Liver (tissue), 9 donors: ENCODE results near the gene SPEG. TPM values are rescaled to one million over a fixed set of nuclear protein-coding genes. Genes with fewer than 3 reads are reported as not detected.

Experiments used
- DNase-seq: peaks from one replicate; pipeline ENCODE4 v3.0.0-alpha.2; 2017; ENCODE audit warnings: low spot score
- H3K27ac ChIP-seq, 2 donors: one replicate each; pipeline ENCODE4 v1.7.0; 2013; ENCODE audit warnings: inconsistent platforms in 2 of 2, low read length in 2 of 2, control low read depth in 1 of 2, low read depth in 1 of 2, mild to moderate bottlenecking in 1 of 2
- H3K27me3 ChIP-seq, 4 donors: one replicate each; pipeline versions ENCODE4 v1.6.1 to v1.7.0; 2013; ENCODE audit warnings: low read length in 3 of 4, inconsistent platforms in 1 of 4, mild to moderate bottlenecking in 1 of 4, moderate library complexity in 1 of 4; ENCODE audit not compliant: control insufficient read depth in 4 of 4, insufficient read depth in 4 of 4
- H3K36me3 ChIP-seq, 4 donors: one replicate each; pipeline versions ENCODE4 v1.6.1 to v1.7.0; 2013; ENCODE audit warnings: low read length in 3 of 4, mild to moderate bottlenecking in 3 of 4, low read depth in 1 of 4, moderate library complexity in 1 of 4; ENCODE audit not compliant: control insufficient read depth in 4 of 4, insufficient read depth in 3 of 4
- H3K4me1 ChIP-seq, 4 donors: one replicate each; pipeline versions ENCODE4 v1.6.1 to v1.7.0; 2013; ENCODE audit warnings: low read length in 3 of 4, mild to moderate bottlenecking in 3 of 4, moderate library complexity in 1 of 4; ENCODE audit not compliant: control insufficient read depth in 4 of 4, insufficient read depth in 4 of 4
- H3K4me3 ChIP-seq, 3 donors: one replicate each; pipeline versions ENCODE4 v1.6.1 to v1.7.0; 2013; ENCODE audit warnings: low read length in 3 of 3, control low read depth in 1 of 3, low read depth in 1 of 3, mild to moderate bottlenecking in 1 of 3
- H3K9ac ChIP-seq, 2 donors: one replicate each; pipeline ENCODE4 v1.7.0; 2013; ENCODE audit warnings: low read length in 2 of 2, mild to moderate bottlenecking in 2 of 2, moderate library complexity in 2 of 2, control low read depth in 1 of 2, low read depth in 1 of 2
- H3K9me3 ChIP-seq, 4 donors: one replicate each; pipeline versions ENCODE4 v1.6.1 to v1.7.0; 2013; ENCODE audit warnings: low read length in 3 of 4; ENCODE audit not compliant: control insufficient read depth in 4 of 4
- EGR1 ChIP-seq, 2 donors: IDR thresholded peaks; 2 replicates each; pipeline ENCODE4 v1.6.1; 2016 to 2018; ENCODE audit warnings: antibody characterized with exemption in 2 of 2, low read depth in 2 of 2
- FOXA1 ChIP-seq: IDR thresholded peaks from 2 replicates; pipeline ENCODE4 v1.6.1; 2016; ENCODE audit warnings: antibody characterized with exemption
- GABPA ChIP-seq, 2 donors: IDR thresholded peaks in 1 of 2; conservative IDR thresholded peaks in 1 of 2; 2 replicates each; pipeline ENCODE4 v1.6.1; 2016; ENCODE audit warnings: antibody characterized with exemption in 2 of 2, mild to moderate bottlenecking in 1 of 2, moderate library complexity in 1 of 2
- JUND ChIP-seq, 2 donors: IDR thresholded peaks; 2 replicates each; pipeline ENCODE4 v1.6.1; 2016; ENCODE audit warnings: antibody characterized with exemption in 2 of 2
- NR2F2 ChIP-seq: IDR thresholded peaks from 2 replicates; pipeline ENCODE4 v1.6.1; 2016; ENCODE audit warnings: antibody characterized with exemption
- RAD21 ChIP-seq, 2 donors: IDR thresholded peaks; 2 replicates each; pipeline ENCODE4 v1.6.1; 2016; ENCODE audit warnings: antibody characterized with exemption in 2 of 2, mild to moderate bottlenecking in 2 of 2
- RXRA ChIP-seq, 2 donors: IDR thresholded peaks; 2 replicates each; pipeline ENCODE4 v1.6.1; 2017 to 2018; ENCODE audit warnings: antibody characterized with exemption in 2 of 2, mild to moderate bottlenecking in 1 of 2
- SP1 ChIP-seq: IDR thresholded peaks from 2 replicates; pipeline ENCODE4 v1.6.1; 2018; ENCODE audit warnings: antibody characterized with exemption, mild to moderate bottlenecking
- TAF1 ChIP-seq: conservative IDR thresholded peaks from 2 replicates; pipeline ENCODE4 v1.6.1; 2016; ENCODE audit warnings: antibody characterized with exemption, mild to moderate bottlenecking
- YY1 ChIP-seq: IDR thresholded peaks from 2 replicates; pipeline ENCODE4 v1.6.1; 2016; ENCODE audit warnings: antibody characterized with exemption, mild to moderate bottlenecking
- WGBS: extraction: QIAGEN DNeasy Blood & Tissue Kit; methylation state at CpG from one replicate; pipeline ENCODE4 v1.1.7; 2013; 5-methylcytosine and 5-hydroxymethylcytosine counted together
- polyA plus RNA-seq, 2 donors: library from polyadenylated mRNA; stranded (reverse) in 1 of 2; unstranded in 1 of 2; fragments of 200-250 nt in 1 of 2; fragments of >200 nt in 1 of 2; fragmentation: Nextera tagmentation in 1 of 2; extraction: Ambion mirVana in 1 of 2; gene quantifications; one replicate each; pipeline versions ENCODE4 v1.2.1 to v1.2.3, GENCODE V29; 2013 to 2015
- total RNA-seq, 2 donors: library from RNA; depleted of rRNA; stranded (reverse); fragments of >200 nt; gene quantifications; one replicate each; pipeline ENCODE4 v1.2.3, GENCODE V29; 2014
- TF ChIP-seq, protein P1 (sequence below): IDR thresholded peaks from 2 replicates; pipeline ENCODE4 v1.6.1; 2016; ENCODE audit warnings: antibody characterized with exemption
- TF ChIP-seq, protein P2 (sequence below): IDR thresholded peaks from 2 replicates; pipeline ENCODE4 v1.6.1; 2016; ENCODE audit warnings: antibody characterized with exemption
- TF ChIP-seq, protein P3 (sequence below): IDR thresholded peaks from 2 replicates; pipeline ENCODE4 v1.6.1; 2016; ENCODE audit warnings: antibody characterized with exemption, mild to moderate bottlenecking
- TF ChIP-seq, protein P4 (sequence below): fragments of 150-350 bp; IDR thresholded peaks from 2 replicates; pipeline ENCODE4 v1.5.1; 2017; ENCODE audit warnings: improper control_type of control experiment, low read depth, low read length; ENCODE audit not compliant: missing input control
- TF ChIP-seq, protein P5 (sequence below): IDR thresholded peaks from 2 replicates; pipeline ENCODE4 v1.6.1; 2016; ENCODE audit warnings: antibody characterized with exemption
- donor health status: healthy.
- donor health status: healthy.
- donor health status: healthy.
- donor health status: healthy.
- donor health status: healthy.

Gene SPEG
- total and polyA plus RNA-seq, 4 donors = 0.51 to 0.96 (median 0.66) TPM

DNA sequence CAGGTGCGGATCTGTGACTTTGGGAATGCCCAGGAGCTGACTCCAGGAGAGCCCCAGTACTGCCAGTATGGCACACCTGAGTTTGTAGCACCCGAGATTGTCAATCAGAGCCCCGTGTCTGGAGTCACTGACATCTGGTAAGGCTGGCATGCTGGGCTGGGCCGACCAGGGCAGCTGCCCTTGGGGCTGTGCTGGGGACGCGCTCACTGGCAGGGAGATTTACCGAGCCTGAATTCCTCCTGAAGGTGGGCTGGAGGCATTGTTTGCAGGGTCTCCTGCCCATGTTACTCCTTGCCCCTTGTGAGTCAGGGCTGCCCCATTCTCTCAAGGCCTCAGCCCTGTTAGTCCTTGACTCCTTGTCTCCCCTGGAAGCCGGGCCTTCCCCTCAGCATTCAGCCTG, 45.4 kb downstream of the SPEG start:
- H3K9ac ChIP-seq = no peak overlapping the region
- H3K27me3 ChIP-seq = peaks cover 0 to 6% (median 1%) of the 10 kb centered on the region in 4 donors
- no peaks in the 10 kb centered on the region for H3K36me3 ChIP-seq
- TF ChIP-seq, protein P1, sequence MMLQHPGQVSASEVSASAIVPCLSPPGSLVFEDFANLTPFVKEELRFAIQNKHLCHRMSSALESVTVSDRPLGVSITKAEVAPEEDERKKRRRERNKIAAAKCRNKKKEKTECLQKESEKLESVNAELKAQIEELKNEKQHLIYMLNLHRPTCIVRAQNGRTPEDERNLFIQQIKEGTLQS = no peak
- TF ChIP-seq RXRA (IDR thresholded peaks at IDR 0.05) (no peak), RAD21 (IDR thresholded peaks at IDR 0.05) (no peak), YY1 (no peak), SP1 (no peak), GABPA (IDR thresholded peaks at IDR 0.05 in 1 of 2, conservative IDR thresholded peaks at IDR 0.05 in 1 of 2) (no peak), FOXA1 (no peak), JUND (IDR thresholded peaks at IDR 0.05) (no peak), NR2F2 (no peak), EGR1 (IDR thresholded peaks at IDR 0.05; ENCODE audit: low read depth in 2 of 2) (no peak), TAF1 (no peak)
- TF ChIP-seq, protein P2, sequence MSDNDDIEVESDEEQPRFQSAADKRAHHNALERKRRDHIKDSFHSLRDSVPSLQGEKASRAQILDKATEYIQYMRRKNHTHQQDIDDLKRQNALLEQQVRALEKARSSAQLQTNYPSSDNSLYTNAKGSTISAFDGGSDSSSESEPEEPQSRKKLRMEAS = no peak
- TF ChIP-seq, protein P3, sequence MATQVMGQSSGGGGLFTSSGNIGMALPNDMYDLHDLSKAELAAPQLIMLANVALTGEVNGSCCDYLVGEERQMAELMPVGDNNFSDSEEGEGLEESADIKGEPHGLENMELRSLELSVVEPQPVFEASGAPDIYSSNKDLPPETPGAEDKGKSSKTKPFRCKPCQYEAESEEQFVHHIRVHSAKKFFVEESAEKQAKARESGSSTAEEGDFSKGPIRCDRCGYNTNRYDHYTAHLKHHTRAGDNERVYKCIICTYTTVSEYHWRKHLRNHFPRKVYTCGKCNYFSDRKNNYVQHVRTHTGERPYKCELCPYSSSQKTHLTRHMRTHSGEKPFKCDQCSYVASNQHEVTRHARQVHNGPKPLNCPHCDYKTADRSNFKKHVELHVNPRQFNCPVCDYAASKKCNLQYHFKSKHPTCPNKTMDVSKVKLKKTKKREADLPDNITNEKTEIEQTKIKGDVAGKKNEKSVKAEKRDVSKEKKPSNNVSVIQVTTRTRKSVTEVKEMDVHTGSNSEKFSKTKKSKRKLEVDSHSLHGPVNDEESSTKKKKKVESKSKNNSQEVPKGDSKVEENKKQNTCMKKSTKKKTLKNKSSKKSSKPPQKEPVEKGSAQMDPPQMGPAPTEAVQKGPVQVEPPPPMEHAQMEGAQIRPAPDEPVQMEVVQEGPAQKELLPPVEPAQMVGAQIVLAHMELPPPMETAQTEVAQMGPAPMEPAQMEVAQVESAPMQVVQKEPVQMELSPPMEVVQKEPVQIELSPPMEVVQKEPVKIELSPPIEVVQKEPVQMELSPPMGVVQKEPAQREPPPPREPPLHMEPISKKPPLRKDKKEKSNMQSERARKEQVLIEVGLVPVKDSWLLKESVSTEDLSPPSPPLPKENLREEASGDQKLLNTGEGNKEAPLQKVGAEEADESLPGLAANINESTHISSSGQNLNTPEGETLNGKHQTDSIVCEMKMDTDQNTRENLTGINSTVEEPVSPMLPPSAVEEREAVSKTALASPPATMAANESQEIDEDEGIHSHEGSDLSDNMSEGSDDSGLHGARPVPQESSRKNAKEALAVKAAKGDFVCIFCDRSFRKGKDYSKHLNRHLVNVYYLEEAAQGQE = no peak
- TF ChIP-seq, protein P4, sequence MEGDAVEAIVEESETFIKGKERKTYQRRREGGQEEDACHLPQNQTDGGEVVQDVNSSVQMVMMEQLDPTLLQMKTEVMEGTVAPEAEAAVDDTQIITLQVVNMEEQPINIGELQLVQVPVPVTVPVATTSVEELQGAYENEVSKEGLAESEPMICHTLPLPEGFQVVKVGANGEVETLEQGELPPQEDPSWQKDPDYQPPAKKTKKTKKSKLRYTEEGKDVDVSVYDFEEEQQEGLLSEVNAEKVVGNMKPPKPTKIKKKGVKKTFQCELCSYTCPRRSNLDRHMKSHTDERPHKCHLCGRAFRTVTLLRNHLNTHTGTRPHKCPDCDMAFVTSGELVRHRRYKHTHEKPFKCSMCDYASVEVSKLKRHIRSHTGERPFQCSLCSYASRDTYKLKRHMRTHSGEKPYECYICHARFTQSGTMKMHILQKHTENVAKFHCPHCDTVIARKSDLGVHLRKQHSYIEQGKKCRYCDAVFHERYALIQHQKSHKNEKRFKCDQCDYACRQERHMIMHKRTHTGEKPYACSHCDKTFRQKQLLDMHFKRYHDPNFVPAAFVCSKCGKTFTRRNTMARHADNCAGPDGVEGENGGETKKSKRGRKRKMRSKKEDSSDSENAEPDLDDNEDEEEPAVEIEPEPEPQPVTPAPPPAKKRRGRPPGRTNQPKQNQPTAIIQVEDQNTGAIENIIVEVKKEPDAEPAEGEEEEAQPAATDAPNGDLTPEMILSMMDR = no peak
- TF ChIP-seq, protein P5, sequence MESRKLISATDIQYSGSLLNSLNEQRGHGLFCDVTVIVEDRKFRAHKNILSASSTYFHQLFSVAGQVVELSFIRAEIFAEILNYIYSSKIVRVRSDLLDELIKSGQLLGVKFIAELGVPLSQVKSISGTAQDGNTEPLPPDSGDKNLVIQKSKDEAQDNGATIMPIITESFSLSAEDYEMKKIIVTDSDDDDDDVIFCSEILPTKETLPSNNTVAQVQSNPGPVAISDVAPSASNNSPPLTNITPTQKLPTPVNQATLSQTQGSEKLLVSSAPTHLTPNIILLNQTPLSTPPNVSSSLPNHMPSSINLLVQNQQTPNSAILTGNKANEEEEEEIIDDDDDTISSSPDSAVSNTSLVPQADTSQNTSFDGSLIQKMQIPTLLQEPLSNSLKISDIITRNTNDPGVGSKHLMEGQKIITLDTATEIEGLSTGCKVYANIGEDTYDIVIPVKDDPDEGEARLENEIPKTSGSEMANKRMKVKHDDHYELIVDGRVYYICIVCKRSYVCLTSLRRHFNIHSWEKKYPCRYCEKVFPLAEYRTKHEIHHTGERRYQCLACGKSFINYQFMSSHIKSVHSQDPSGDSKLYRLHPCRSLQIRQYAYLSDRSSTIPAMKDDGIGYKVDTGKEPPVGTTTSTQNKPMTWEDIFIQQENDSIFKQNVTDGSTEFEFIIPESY = no peak
- no peaks in the 10 kb centered on the region for H3K9me3 ChIP-seq
- no peak for DNase-seq
- 88% methylated on average over 8 of the region's 8 CpGs for WGBS
- peaks cover 0 to 10% (median 8%) of the 10 kb centered on the region in 4 donors for H3K4me1 ChIP-seq
- no peak overlapping the region for H3K27ac ChIP-seq
- H3K4me3 ChIP-seq = no peak overlapping the region
